ENCODE measurements around the gene UPF2.

DNA sequence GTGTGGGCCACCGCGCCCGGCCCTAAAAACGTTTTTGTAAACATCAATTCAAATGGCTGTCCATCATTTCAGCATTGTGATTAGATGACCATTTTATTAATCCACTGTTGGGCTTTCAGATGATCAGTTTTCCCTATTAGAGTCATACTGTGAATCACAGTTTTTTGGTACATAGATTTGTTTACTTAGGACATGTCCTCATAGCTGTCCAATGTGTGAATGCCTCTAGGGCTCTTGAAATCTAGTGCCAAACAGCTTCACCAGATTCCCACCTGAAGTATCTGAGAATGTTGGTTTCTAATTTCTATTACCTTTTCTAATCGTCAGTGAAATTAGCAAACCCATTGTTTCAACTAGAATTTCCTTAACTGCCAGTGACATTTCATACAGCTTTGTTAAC, 66.8 kb downstream of the UPF2 start:
- TF ChIP-seq, protein P1, sequence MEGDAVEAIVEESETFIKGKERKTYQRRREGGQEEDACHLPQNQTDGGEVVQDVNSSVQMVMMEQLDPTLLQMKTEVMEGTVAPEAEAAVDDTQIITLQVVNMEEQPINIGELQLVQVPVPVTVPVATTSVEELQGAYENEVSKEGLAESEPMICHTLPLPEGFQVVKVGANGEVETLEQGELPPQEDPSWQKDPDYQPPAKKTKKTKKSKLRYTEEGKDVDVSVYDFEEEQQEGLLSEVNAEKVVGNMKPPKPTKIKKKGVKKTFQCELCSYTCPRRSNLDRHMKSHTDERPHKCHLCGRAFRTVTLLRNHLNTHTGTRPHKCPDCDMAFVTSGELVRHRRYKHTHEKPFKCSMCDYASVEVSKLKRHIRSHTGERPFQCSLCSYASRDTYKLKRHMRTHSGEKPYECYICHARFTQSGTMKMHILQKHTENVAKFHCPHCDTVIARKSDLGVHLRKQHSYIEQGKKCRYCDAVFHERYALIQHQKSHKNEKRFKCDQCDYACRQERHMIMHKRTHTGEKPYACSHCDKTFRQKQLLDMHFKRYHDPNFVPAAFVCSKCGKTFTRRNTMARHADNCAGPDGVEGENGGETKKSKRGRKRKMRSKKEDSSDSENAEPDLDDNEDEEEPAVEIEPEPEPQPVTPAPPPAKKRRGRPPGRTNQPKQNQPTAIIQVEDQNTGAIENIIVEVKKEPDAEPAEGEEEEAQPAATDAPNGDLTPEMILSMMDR (optimal IDR thresholded peaks at IDR 0.05 in 1 of 3, IDR thresholded peaks at IDR 0.05 in 1 of 3, conservative IDR thresholded peaks at IDR 0.05 in 1 of 3; ENCODE audit: extremely low read depth in 1 of 3, insufficient read depth in 2 of 3, low read length in 3 of 3) = no peak
- no peak for TF ChIP-seq EZH2 (IDR thresholded peaks at IDR 0.05; ENCODE audit: low read length)
